Suprapubic skin (tissue), 4 donors: ENCODE data around the gene BMPER.

ENCODE experiments used
- CTCF ChIP-seq, 2 donors: fragments of 200-600 bp in 1 of 2; fragments of 450-650 bp in 1 of 2; sonication (generic) in 1 of 2; IDR thresholded peaks; one replicate each; pipeline ENCODE4 v1.5.1; 2016 to 2019; ENCODE audit warnings: antibody characterized with exemption in 2 of 2, mild to moderate bottlenecking in 1 of 2, moderate library complexity in 1 of 2
- POLR2A ChIP-seq, 2 donors: fragments of 450-650 bp; IDR thresholded peaks; one replicate each; pipeline ENCODE4 v1.6.1; 2017; ENCODE audit warnings: antibody characterized with exemption in 2 of 2, mild to moderate bottlenecking in 2 of 2, moderate library complexity in 2 of 2
- POLR2AphosphoS5 ChIP-seq, 3 donors: sonication (generic); formaldehyde crosslinking; IDR thresholded peaks; one replicate each; pipeline ENCODE4 v1.6.1; 2017; ENCODE audit warnings: antibody characterized with exemption in 3 of 3

- TF ChIP-seq POLR2A (IDR thresholded peaks at IDR 0.05): no peak
- TF ChIP-seq CTCF (IDR thresholded peaks at IDR 0.05): no peak
- TF ChIP-seq POLR2AphosphoS5 (IDR thresholded peaks at IDR 0.05): no peak
Observed at GRCh38 chr7:33876596-33877274, 28.6 kb upstream of the BMPER start.
